Lung (tissue), 12 donors: Measurements from ENCODE around the gene HAUS6. TPM values are rescaled to one million over a fixed set of nuclear protein-coding genes. Genes with fewer than 3 reads are reported as not detected.

Experiments used
- ATAC-seq: fragments of 200-7000 bp; cut with Tn5 transposase; one replicate; pipeline ENCODE4 v1.9.1; 2020; ENCODE audit warnings: moderate number of reproducible peaks; ENCODE audit not compliant: insufficient read depth, low FRiP score
- DNase-seq, 3 donors: peaks; one replicate each; pipeline ENCODE4 v3.0.0-alpha.2; 2013 to 2017
- H3K27ac ChIP-seq, 2 donors: one replicate each; pipeline ENCODE4 v1.5.1; 2013; ENCODE audit warnings: mild to moderate bottlenecking in 2 of 2, moderate library complexity in 2 of 2, control low read depth in 1 of 2, inconsistent platforms in 1 of 2, low read depth in 1 of 2, low read length in 1 of 2
- H3K27me3 ChIP-seq, 3 donors: one replicate each; pipeline ENCODE4 v1.5.1; 2013; ENCODE audit warnings: low read length in 2 of 3; ENCODE audit not compliant: control insufficient read depth in 3 of 3, insufficient read depth in 3 of 3
- H3K36me3 ChIP-seq, 4 donors: one replicate each; pipeline ENCODE4 v1.5.1; 2013; ENCODE audit warnings: low read length in 4 of 4, mild to moderate bottlenecking in 1 of 4, moderate library complexity in 1 of 4; ENCODE audit not compliant: control insufficient read depth in 4 of 4, insufficient read depth in 4 of 4
- H3K4me1 ChIP-seq, 5 donors: one replicate each; pipeline ENCODE4 v1.5.1; 2013; ENCODE audit warnings: low read length in 5 of 5, mild to moderate bottlenecking in 2 of 5, moderate library complexity in 1 of 5; ENCODE audit not compliant: control insufficient read depth in 5 of 5, insufficient read depth in 5 of 5
- H3K4me3 ChIP-seq: one replicate; pipeline ENCODE4 v1.5.1; 2013; ENCODE audit warnings: mild to moderate bottlenecking, control low read depth, moderate library complexity
- H3K9ac ChIP-seq, 2 donors: one replicate each; pipeline ENCODE4 v1.5.1; 2013; ENCODE audit warnings: low read length in 2 of 2, control low read depth in 1 of 2; ENCODE audit not compliant: insufficient read depth in 1 of 2
- H3K9me3 ChIP-seq, 4 donors: one replicate each; pipeline ENCODE4 v1.5.1; 2013; ENCODE audit warnings: low read length in 3 of 4, mild to moderate bottlenecking in 1 of 4, moderate library complexity in 1 of 4; ENCODE audit not compliant: control insufficient read depth in 4 of 4, insufficient read depth in 3 of 4
- WGBS, 2 donors: extraction: QIAGEN DNeasy Blood & Tissue Kit; methylation state at CpG; one replicate each; pipeline ENCODE4 v1.1.7; 2013; 5-methylcytosine and 5-hydroxymethylcytosine counted together
- polyA plus RNA-seq, 2 donors: library from polyadenylated mRNA; stranded (reverse); fragments of 200-250 nt; gene quantifications; one replicate each; pipeline ENCODE4 v1.2.1, GENCODE V29; 2013
- total RNA-seq, 2 donors: library from RNA; depleted of rRNA in 1 of 2; stranded (reverse); fragments of >200 nt in 1 of 2; gene quantifications; one replicate each; pipeline ENCODE4 v1.2.1, GENCODE V29; 2014 to 2021
- TF ChIP-seq, protein P1 (sequence below): IDR thresholded peaks from 2 replicates; pipeline ENCODE4 v1.5.1; 2012; ENCODE audit warnings: mild to moderate bottlenecking; ENCODE audit errors: control extremely low read depth, extremely low read depth
- donor health status: control.
- donor health status: control.
- donor health status: Bipolar disorder and iron deficiency.
- donor health status: healthy.
- donor health status: DM: yes; HTN: yes; CAD: no.

HAUS6 gene
- total and polyA plus RNA-seq, 4 donors: 3.6 to 13.1 (median 5.7) TPM

DNA sequence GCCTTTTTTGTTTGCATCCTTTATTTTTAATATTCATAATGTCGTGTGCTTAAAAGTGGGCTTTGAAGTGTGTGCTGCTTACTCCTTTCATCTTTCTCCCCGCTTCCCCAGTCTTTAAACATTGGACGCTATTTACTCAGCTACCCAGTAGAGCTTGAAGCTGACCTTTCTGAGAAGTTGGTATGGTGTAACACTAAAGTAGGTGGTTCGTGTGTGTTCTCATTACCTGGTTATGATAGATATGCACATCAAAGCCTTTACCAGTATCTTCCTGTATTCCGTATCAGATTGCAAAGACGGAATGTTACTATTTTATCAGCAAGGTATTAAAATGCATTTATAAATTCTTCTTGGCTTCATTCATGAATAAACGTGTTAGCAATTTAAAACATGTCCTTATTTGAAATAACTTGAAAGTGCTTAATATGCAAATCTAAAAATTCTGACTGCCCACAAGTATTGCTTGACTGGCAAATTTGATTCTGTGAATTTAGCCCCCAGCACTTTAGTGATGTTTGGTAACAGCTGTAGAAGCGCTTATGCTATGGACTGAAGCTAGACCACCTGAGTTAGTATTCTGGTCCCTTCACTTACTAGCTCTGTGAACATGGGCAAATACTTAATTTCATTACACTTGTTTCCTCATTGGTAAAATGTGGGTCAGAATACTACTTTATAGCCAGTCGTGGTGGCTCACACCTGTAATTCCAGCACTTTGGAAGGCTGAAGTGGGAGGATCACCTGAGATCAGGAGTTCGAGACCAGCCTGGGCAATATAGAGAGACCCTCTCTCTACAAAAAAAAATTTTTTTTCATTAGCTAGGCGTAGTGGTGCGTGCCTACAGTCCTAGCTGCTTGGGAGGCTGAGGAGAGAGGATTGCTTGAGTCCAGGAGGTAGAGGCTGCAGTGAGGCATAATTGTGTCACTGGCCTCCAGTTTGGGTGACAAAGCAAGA lies 51.8 kb downstream of the HAUS6 start:
- WGBS, 2 donors: 67 to 74% methylated on average over 12 of the region's 12 CpGs
- TF ChIP-seq, protein P1, sequence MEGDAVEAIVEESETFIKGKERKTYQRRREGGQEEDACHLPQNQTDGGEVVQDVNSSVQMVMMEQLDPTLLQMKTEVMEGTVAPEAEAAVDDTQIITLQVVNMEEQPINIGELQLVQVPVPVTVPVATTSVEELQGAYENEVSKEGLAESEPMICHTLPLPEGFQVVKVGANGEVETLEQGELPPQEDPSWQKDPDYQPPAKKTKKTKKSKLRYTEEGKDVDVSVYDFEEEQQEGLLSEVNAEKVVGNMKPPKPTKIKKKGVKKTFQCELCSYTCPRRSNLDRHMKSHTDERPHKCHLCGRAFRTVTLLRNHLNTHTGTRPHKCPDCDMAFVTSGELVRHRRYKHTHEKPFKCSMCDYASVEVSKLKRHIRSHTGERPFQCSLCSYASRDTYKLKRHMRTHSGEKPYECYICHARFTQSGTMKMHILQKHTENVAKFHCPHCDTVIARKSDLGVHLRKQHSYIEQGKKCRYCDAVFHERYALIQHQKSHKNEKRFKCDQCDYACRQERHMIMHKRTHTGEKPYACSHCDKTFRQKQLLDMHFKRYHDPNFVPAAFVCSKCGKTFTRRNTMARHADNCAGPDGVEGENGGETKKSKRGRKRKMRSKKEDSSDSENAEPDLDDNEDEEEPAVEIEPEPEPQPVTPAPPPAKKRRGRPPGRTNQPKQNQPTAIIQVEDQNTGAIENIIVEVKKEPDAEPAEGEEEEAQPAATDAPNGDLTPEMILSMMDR: no peak
- H3K36me3 ChIP-seq: peaks cover 0 to 19% (median 6%) of the 10 kb centered on the region in 4 donors
- no peaks in the 10 kb centered on the region for H3K27me3 ChIP-seq
- no peaks in the 10 kb centered on the region for H3K9me3 ChIP-seq
- no peak overlapping the region for H3K27ac ChIP-seq
- H3K4me1 ChIP-seq: peaks cover 0 to 26% (median 9%) of the 10 kb centered on the region in 5 donors
- H3K9ac ChIP-seq: peak overlapping the region in 1 of 2 donors; percentile 99
- ATAC-seq: no peak
- DNase-seq: peak in 1 of 3 donors; percentile 20
- peak overlapping the region; percentile 88 for H3K4me3 ChIP-seq

DNA sequence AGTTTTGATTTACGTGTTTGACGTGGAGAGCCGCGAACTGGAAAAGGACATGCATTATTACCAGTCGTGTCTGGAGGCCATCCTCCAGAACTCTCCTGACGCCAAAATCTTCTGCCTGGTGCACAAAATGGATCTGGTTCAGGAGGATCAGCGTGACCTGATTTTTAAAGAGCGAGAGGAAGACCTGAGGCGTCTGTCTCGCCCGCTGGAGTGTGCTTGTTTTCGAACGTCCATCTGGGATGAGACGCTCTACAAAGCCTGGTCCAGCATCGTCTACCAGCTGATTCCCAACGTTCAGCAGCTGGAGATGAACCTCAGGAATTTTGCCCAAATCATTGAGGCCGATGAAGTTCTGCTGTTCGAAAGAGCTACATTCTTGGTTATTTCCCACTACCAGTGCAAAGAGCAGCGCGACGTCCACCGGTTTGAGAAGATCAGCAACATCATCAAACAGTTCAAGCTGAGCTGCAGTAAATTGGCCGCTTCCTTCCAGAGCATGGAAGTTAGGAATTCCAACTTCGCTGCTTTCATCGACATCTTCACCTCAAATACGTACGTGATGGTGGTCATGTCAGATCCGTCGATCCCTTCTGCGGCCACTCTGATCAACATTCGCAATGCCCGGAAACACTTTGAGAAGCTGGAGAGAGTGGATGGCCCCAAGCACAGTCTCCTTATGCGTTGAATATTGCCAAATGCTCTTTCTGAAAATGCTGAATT lies 52.6 kb downstream of the HAUS6 start:
- Histone ChIP-seq H3K9me3 (no peaks in the 10 kb centered on the region), H3K9ac (peak overlapping the region; percentile 70 to 99), H3K27ac (peak overlapping the region; percentile 95 to 97), H3K4me3 (peak overlapping the region; percentile 88), H3K27me3 (no peaks in the 10 kb centered on the region), H3K4me1 (peaks cover 0 to 26% (median 9%) of the 10 kb centered on the region in 5 donors), H3K36me3 (peaks cover 0 to 19% (median 6%) of the 10 kb centered on the region in 4 donors)
- 5 to 6% methylated on average over 33 of the region's 33 CpGs for WGBS, 2 donors
- DNase-seq (peak; percentile 23 to 55 (median 50)), ATAC-seq (no peak)
- TF ChIP-seq, protein P1: no peak

DNA sequence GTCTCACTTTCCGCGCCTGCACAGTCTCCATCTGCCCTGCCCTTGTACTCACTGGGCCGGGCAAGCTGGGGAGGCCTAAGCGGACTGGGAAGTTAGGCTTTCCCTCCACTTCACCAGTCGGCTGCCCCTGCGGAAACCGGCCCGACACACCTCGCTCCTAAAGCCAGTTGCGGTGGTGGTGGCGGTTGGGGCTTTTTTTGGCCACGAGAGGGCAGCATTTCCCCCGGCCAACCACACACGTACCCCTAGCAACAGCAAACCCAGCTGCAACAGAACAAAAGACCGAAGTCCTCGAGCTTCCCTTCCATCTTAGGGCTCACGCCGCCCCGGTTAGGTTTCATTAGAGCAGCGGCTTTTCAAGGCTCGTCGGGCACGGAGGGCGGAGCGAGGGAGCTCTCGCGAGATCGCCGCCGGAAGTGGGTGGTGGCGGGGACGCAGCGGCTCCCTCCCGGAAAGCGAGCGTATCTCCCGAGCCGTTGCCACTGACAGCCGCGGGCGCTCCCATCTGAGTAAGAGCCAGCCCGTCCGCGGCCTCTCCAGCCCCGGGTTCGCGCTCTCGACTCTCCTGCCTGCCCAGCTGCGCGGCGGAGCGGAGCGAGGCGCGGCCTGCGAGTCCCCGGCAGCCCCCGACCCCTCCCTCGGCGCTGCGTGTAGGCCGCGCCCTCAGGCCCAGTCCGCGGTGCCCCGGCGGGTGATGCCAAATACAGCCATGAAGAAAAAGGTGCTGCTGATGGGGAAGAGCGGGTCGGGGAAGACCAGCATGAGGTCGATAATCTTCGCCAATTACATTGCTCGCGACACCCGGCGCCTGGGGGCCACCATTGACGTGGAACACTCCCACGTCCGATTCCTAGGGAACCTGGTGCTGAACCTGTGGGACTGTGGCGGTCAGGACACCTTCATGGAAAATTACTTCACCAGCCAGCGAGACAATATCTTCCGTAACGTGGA lies 53.5 kb downstream of the HAUS6 start, which contains the start of gene RRAGA:
Gene RRAGA (plus strand): TSS at position 462 of the 951 bp plus-strand sequence. CDS start 233 bp downstream, at position 695.
- peak; percentile 97 to 98 (median 98) for DNase-seq
- H3K27me3 ChIP-seq: no peaks in the 10 kb centered on the region
- H3K9me3 ChIP-seq: no peaks in the 10 kb centered on the region
- peak within 1 kb of the TSS; percentile 88 for H3K4me3 ChIP-seq
- TF ChIP-seq, protein P1: peak; percentile 52
- H3K27ac ChIP-seq: peak within 1 kb of the TSS; percentile 95 to 97
- ATAC-seq: peak; percentile 96
- 0 to 1% methylated on average over 82 of the region's 82 CpGs for WGBS, 2 donors
- H3K9ac ChIP-seq: peak within 1 kb of the TSS; percentile 70 to 99
- peaks cover 0 to 26% (median 9%) of the 10 kb centered on the region in 5 donors for H3K4me1 ChIP-seq
- H3K36me3 ChIP-seq: peaks cover 0 to 19% (median 5%) of the 10 kb centered on the region in 4 donors
